HUES48 (cell line): ENCODE data around the gene RRAD.
"Not testable (repeated sequence)": the region's sequence is repeated elsewhere in the genome, so short reads cannot be mapped to it uniquely, and the experiment has no call there.

ENCODE experiments used
- H3K27ac ChIP-seq: one replicate; pipeline ENCODE4 v1.7.0; 2013; ENCODE audit warnings: low read depth, low read length, inconsistent platforms
- H3K27me3 ChIP-seq: 2 replicates; pipeline ENCODE4 v1.6.1; 2013; ENCODE audit warnings: mild to moderate bottlenecking, low read length; ENCODE audit not compliant: control insufficient read depth, insufficient read depth
- H3K36me3 ChIP-seq: 2 replicates; pipeline ENCODE4 v1.6.1; 2013; ENCODE audit warnings: low read length; ENCODE audit not compliant: control insufficient read depth, insufficient read depth
- H3K4me1 ChIP-seq: 2 replicates; pipeline ENCODE4 v1.6.1; 2013; ENCODE audit warnings: mild to moderate bottlenecking, low read length; ENCODE audit not compliant: control insufficient read depth, insufficient read depth
- H3K4me3 ChIP-seq: 2 replicates; pipeline ENCODE4 v1.5.1; 2013; ENCODE audit warnings: mild to moderate bottlenecking, low read depth, low read length
- H3K9ac ChIP-seq: 2 replicates; pipeline ENCODE4 v1.6.1; 2013; ENCODE audit warnings: mild to moderate bottlenecking, low read depth, low read length, moderate library complexity
- H3K9me3 ChIP-seq: 2 replicates; pipeline ENCODE4 v1.6.1; 2013; ENCODE audit warnings: low read length; ENCODE audit not compliant: control insufficient read depth, insufficient read depth

Gene RRAD, protein sequence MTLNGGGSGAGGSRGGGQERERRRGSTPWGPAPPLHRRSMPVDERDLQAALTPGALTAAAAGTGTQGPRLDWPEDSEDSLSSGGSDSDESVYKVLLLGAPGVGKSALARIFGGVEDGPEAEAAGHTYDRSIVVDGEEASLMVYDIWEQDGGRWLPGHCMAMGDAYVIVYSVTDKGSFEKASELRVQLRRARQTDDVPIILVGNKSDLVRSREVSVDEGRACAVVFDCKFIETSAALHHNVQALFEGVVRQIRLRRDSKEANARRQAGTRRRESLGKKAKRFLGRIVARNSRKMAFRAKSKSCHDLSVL

GRCh38 chr16:66925322-66925840 lies at the start of gene RRAD:
Gene RRAD (minus strand): TSS chr16:66925535. CDS start chr16:66925179, 356 bp downstream.
- Histone ChIP-seq H3K4me3 (peak within 1 kb of the TSS; percentile 59), H3K36me3 (no peaks in the 10 kb centered on the region), H3K9ac (no peak within 1 kb of the TSS), H3K9me3 (no peaks in the 10 kb centered on the region), H3K4me1 (no peaks in the 10 kb centered on the region; the same call in 1 of the 2 replicates), H3K27me3 (peaks cover 44% of the 10 kb centered on the region), H3K27ac (no peak within 1 kb of the TSS)

- H3K27me3 ChIP-seq, H3K9me3 ChIP-seq, H3K9ac ChIP-seq, H3K4me1 ChIP-seq, H3K36me3 ChIP-seq, H3K4me3 ChIP-seq, H3K27ac ChIP-seq: not testable (repeated sequence)
Observed at GRCh38 chr16:66974932-66975246, 49.6 kb upstream of the RRAD start.

GRCh38 chr16:66974156-66974931 lies 49.0 kb upstream of the RRAD start:
- H3K36me3 ChIP-seq, H3K9me3 ChIP-seq, H3K27ac ChIP-seq, H3K4me1 ChIP-seq, H3K9ac ChIP-seq, H3K4me3 ChIP-seq, H3K27me3 ChIP-seq: not testable (repeated sequence)

GRCh38 chr16:66973716-66974115 lies 48.4 kb upstream of the RRAD start:
- H3K4me1 ChIP-seq = no peaks in the 10 kb centered on the region
- no peak overlapping the region for H3K9ac ChIP-seq
- H3K27ac ChIP-seq = no peak overlapping the region
- no peaks in the 10 kb centered on the region for H3K27me3 ChIP-seq
- no peaks in the 10 kb centered on the region for H3K9me3 ChIP-seq
- H3K4me3 ChIP-seq = no peak overlapping the region
- H3K36me3 ChIP-seq = no peaks in the 10 kb centered on the region

- H3K27ac ChIP-seq = no peak overlapping the region
- H3K4me1 ChIP-seq = no peaks in the 10 kb centered on the region
- no peaks in the 10 kb centered on the region for H3K9me3 ChIP-seq
- no peak overlapping the region for H3K4me3 ChIP-seq
- H3K9ac ChIP-seq = no peak overlapping the region
- no peaks in the 10 kb centered on the region for H3K27me3 ChIP-seq
- H3K36me3 ChIP-seq = no peaks in the 10 kb centered on the region
Observed at GRCh38 chr16:66972983-66973382, 47.6 kb upstream of the RRAD start.

- Histone ChIP-seq H3K27me3 (no peaks in the 10 kb centered on the region), H3K9me3 (no peaks in the 10 kb centered on the region), H3K9ac (no peak overlapping the region), H3K4me3 (no peak overlapping the region), H3K4me1 (no peaks in the 10 kb centered on the region), H3K36me3 (no peaks in the 10 kb centered on the region), H3K27ac (no peak overlapping the region)
Observed at GRCh38 chr16:66970775-66971720, 45.7 kb upstream of the RRAD start.

GRCh38 chr16:66968847-66969246 lies 43.5 kb upstream of the RRAD start:
- Histone ChIP-seq H3K4me1 (no peaks in the 10 kb centered on the region), H3K9ac (no peak overlapping the region), H3K27me3 (no peaks in the 10 kb centered on the region), H3K36me3 (no peaks in the 10 kb centered on the region), H3K27ac (no peak overlapping the region), H3K9me3 (no peaks in the 10 kb centered on the region), H3K4me3 (no peak overlapping the region)

DNA sequence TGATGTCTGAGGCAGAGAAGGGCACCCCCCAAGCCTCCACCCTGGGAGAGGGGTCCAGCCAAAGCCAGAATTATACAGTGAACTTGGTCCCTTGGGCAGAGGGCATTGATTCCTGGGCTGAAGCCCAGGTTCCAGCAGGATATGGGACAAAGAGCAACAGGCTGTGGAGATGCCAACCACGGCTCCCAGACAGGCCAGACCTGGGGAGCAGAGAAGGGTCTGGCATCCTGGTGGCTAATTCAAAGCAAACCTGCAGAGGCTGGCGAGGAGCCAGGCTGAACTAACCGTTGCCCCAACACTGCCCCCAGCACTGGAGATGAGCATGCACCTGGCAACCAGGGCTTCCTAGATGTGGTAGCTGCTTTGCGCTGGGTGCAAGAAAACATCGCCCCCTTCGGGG lies 38.7 kb upstream of the RRAD start:
- Histone ChIP-seq H3K27ac (no peak overlapping the region), H3K4me3 (no peak overlapping the region), H3K4me1 (peaks cover 2% of the 10 kb centered on the region; the same call in 1 of the 2 replicates), H3K27me3 (no peaks in the 10 kb centered on the region), H3K36me3 (no peaks in the 10 kb centered on the region), H3K9me3 (no peaks in the 10 kb centered on the region), H3K9ac (no peak overlapping the region)

DNA sequence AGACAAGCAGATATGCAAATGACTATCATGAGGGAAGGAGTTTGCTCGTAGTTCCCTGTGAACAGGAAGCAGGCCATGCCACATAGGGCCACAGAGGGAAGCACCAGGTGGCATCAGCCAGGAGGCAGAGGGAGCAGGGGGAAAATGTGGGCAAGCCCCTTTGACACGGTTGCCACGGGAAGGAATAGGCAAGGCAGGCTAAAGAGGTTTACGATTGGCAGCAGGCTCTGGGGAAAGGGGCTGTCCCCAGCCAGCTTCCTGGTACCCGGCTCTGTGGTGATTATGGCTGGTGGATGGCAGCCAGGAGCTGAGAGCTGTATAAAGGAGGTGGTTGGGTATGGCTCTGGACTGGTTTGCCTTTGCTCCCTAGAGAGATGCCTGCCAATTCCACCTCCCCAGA lies 36.6 kb upstream of the RRAD start:
- no peak overlapping the region for H3K27ac ChIP-seq
- H3K9ac ChIP-seq = no peak overlapping the region
- H3K4me3 ChIP-seq = no peak overlapping the region
- no peaks in the 10 kb centered on the region for H3K27me3 ChIP-seq
- H3K4me1 ChIP-seq = peaks cover 2% of the 10 kb centered on the region; the same call in 1 of the 2 replicates
- H3K9me3 ChIP-seq = no peaks in the 10 kb centered on the region
- H3K36me3 ChIP-seq = no peaks in the 10 kb centered on the region

- peaks cover 2% of the 10 kb centered on the region; the same call in 1 of the 2 replicates for H3K4me1 ChIP-seq
- no peaks in the 10 kb centered on the region for H3K27me3 ChIP-seq
- H3K27ac ChIP-seq = no peak within 1 kb of the TSS
- H3K9ac ChIP-seq = peak within 1 kb of the TSS; percentile 22; the same call in 1 of the 2 replicates
- no peaks in the 10 kb centered on the region for H3K36me3 ChIP-seq
- H3K9me3 ChIP-seq = no peaks in the 10 kb centered on the region
- H3K4me3 ChIP-seq = peak within 1 kb of the TSS; percentile 57; the same call in 1 of the 2 replicates
Observed at GRCh38 chr16:66961065-66961744, 35.9 kb upstream of the RRAD start, which contains the start of gene CES3. Gene CES3 (plus strand): TSS chr16:66961266. CDS start chr16:66961308, 42 bp downstream.
